ENCODE data around the gene ANOS1.

ANOS1 gene

GRCh38 chrX:8639949-8640475, 91.9 kb downstream of the ANOS1 start:
- no peaks in the 10 kb centered on the region for H3K36me3 ChIP-seq (ENCODE audit: insufficient read depth, low read length)
- H2AFZ ChIP-seq (ENCODE audit: low read depth, low read length) = no peak overlapping the region

GRCh38 chrX:8636497-8636896, 95.4 kb downstream of the ANOS1 start:
- Histone ChIP-seq H3K27me3 (ENCODE audit: insufficient read depth, low read length) (peaks cover 6% of the 10 kb centered on the region), H3K36me3 (ENCODE audit: insufficient read depth, low read length) (no peaks in the 10 kb centered on the region), H2AFZ (ENCODE audit: low read depth, low read length) (no peak overlapping the region), H3K9me3 (ENCODE audit: low read length) (no peaks in the 10 kb centered on the region), H3K4me3 (ENCODE audit: low read length) (no peak overlapping the region), H3K4me1 (ENCODE audit: insufficient read depth, low read length) (peaks cover 7% of the 10 kb centered on the region)

More at GRCh38 chrX:8639949-8640475, 91.9 kb downstream of the ANOS1 start:
- H3K4me3 ChIP-seq (ENCODE audit: low read length) = no peak overlapping the region
- peaks cover 7% of the 10 kb centered on the region for H3K4me1 ChIP-seq (ENCODE audit: insufficient read depth, low read length)
- no peaks in the 10 kb centered on the region for H3K9me3 ChIP-seq (ENCODE audit: low read length)
- peaks cover 6% of the 10 kb centered on the region for H3K27me3 ChIP-seq (ENCODE audit: insufficient read depth, low read length)

GRCh38 chrX:8635812-8636211, 96.1 kb downstream of the ANOS1 start:
- H3K27me3 ChIP-seq (ENCODE audit: insufficient read depth, low read length) = peaks cover 6% of the 10 kb centered on the region

GRCh38 chrX:8632924-8633323, 99.0 kb downstream of the ANOS1 start:
- Histone ChIP-seq H3K9me3 (ENCODE audit: low read length) (no peaks in the 10 kb centered on the region), H3K4me3 (ENCODE audit: low read length) (no peak overlapping the region), H3K4me1 (ENCODE audit: insufficient read depth, low read length) (peaks cover 3% of the 10 kb centered on the region), H3K36me3 (ENCODE audit: insufficient read depth, low read length) (no peaks in the 10 kb centered on the region), H2AFZ (ENCODE audit: low read depth, low read length) (no peak overlapping the region), H3K27me3 (ENCODE audit: insufficient read depth, low read length) (no peaks in the 10 kb centered on the region)

More at GRCh38 chrX:8635812-8636211, 96.1 kb downstream of the ANOS1 start:
- no peak overlapping the region for H3K4me3 ChIP-seq (ENCODE audit: low read length)
- no peak overlapping the region for H2AFZ ChIP-seq (ENCODE audit: low read depth, low read length)
- H3K9me3 ChIP-seq (ENCODE audit: low read length) = no peaks in the 10 kb centered on the region
- peaks cover 7% of the 10 kb centered on the region for H3K4me1 ChIP-seq (ENCODE audit: insufficient read depth, low read length)
- H3K36me3 ChIP-seq (ENCODE audit: insufficient read depth, low read length) = no peaks in the 10 kb centered on the region

GRCh38 chrX:8629871-8630270, 102.1 kb downstream of the ANOS1 start:
- Histone ChIP-seq H3K36me3 (ENCODE audit: insufficient read depth, low read length) (no peaks in the 10 kb centered on the region), H2AFZ (ENCODE audit: low read depth, low read length) (no peak overlapping the region), H3K4me3 (ENCODE audit: low read length) (no peak overlapping the region), H3K9me3 (ENCODE audit: low read length) (no peaks in the 10 kb centered on the region), H3K27me3 (ENCODE audit: insufficient read depth, low read length) (no peaks in the 10 kb centered on the region), H3K4me1 (ENCODE audit: insufficient read depth, low read length) (no peaks in the 10 kb centered on the region)

- no peaks in the 10 kb centered on the region for H3K9me3 ChIP-seq (ENCODE audit: low read length)
- H3K27me3 ChIP-seq (ENCODE audit: insufficient read depth, low read length) = no peaks in the 10 kb centered on the region
- H2AFZ ChIP-seq (ENCODE audit: low read depth, low read length) = no peak overlapping the region
- no peaks in the 10 kb centered on the region for H3K4me1 ChIP-seq (ENCODE audit: insufficient read depth, low read length)
- H3K36me3 ChIP-seq (ENCODE audit: insufficient read depth, low read length) = no peaks in the 10 kb centered on the region
- no peak overlapping the region for H3K4me3 ChIP-seq (ENCODE audit: low read length)
Observed at GRCh38 chrX:8627796-8628195, 104.1 kb downstream of the ANOS1 start.

GRCh38 chrX:8607326-8607725, 124.6 kb downstream of the ANOS1 start:
- no peaks in the 10 kb centered on the region for H3K36me3 ChIP-seq (ENCODE audit: insufficient read depth, low read length)
- no peak overlapping the region for H3K4me3 ChIP-seq (ENCODE audit: low read length)
- H3K4me1 ChIP-seq (ENCODE audit: insufficient read depth, low read length) = no peaks in the 10 kb centered on the region
- no peaks in the 10 kb centered on the region for H3K27me3 ChIP-seq (ENCODE audit: insufficient read depth, low read length)
- no peak overlapping the region for H2AFZ ChIP-seq (ENCODE audit: low read depth, low read length)
- no peaks in the 10 kb centered on the region for H3K9me3 ChIP-seq (ENCODE audit: low read length)

GRCh38 chrX:8604131-8604530, 127.8 kb downstream of the ANOS1 start:
- no peak overlapping the region for H3K4me3 ChIP-seq (ENCODE audit: low read length)
- H2AFZ ChIP-seq (ENCODE audit: low read depth, low read length) = no peak overlapping the region
- H3K4me1 ChIP-seq (ENCODE audit: insufficient read depth, low read length) = no peaks in the 10 kb centered on the region
- no peaks in the 10 kb centered on the region for H3K9me3 ChIP-seq (ENCODE audit: low read length)
- H3K27me3 ChIP-seq (ENCODE audit: insufficient read depth, low read length) = no peaks in the 10 kb centered on the region
- H3K36me3 ChIP-seq (ENCODE audit: insufficient read depth, low read length) = no peaks in the 10 kb centered on the region

- Histone ChIP-seq H3K9me3 (ENCODE audit: low read length) (no peaks in the 10 kb centered on the region), H3K27me3 (ENCODE audit: insufficient read depth, low read length) (no peaks in the 10 kb centered on the region), H3K36me3 (ENCODE audit: insufficient read depth, low read length) (no peaks in the 10 kb centered on the region)
Observed at GRCh38 chrX:8591501-8591900, 140.4 kb downstream of the ANOS1 start.

GRCh38 chrX:8586953-8587352, 145.0 kb downstream of the ANOS1 start:
- no peaks in the 10 kb centered on the region for H3K9me3 ChIP-seq (ENCODE audit: low read length)
- no peak overlapping the region for H2AFZ ChIP-seq (ENCODE audit: low read depth, low read length)
- no peaks in the 10 kb centered on the region for H3K27me3 ChIP-seq (ENCODE audit: insufficient read depth, low read length)
- peaks cover 3% of the 10 kb centered on the region for H3K4me1 ChIP-seq (ENCODE audit: insufficient read depth, low read length)
- no peak overlapping the region for H3K4me3 ChIP-seq (ENCODE audit: low read length)
- H3K36me3 ChIP-seq (ENCODE audit: insufficient read depth, low read length) = no peaks in the 10 kb centered on the region

More at GRCh38 chrX:8591501-8591900, 140.4 kb downstream of the ANOS1 start:
- Histone ChIP-seq H2AFZ (ENCODE audit: low read depth, low read length) (no peak overlapping the region), H3K4me1 (ENCODE audit: insufficient read depth, low read length) (peaks cover 3% of the 10 kb centered on the region), H3K4me3 (ENCODE audit: low read length) (no peak overlapping the region)

- Histone ChIP-seq H3K4me1 (ENCODE audit: insufficient read depth, low read length) (no peaks in the 10 kb centered on the region), H2AFZ (ENCODE audit: low read depth, low read length) (no peak overlapping the region), H3K27me3 (ENCODE audit: insufficient read depth, low read length) (no peaks in the 10 kb centered on the region)
Observed at GRCh38 chrX:8579602-8580001, 152.3 kb downstream of the ANOS1 start.

GRCh38 chrX:8576821-8577220, 155.1 kb downstream of the ANOS1 start:
- Histone ChIP-seq H3K4me1 (ENCODE audit: insufficient read depth, low read length) (no peaks in the 10 kb centered on the region), H3K27me3 (ENCODE audit: insufficient read depth, low read length) (no peaks in the 10 kb centered on the region), H3K9me3 (ENCODE audit: low read length) (no peaks in the 10 kb centered on the region), H2AFZ (ENCODE audit: low read depth, low read length) (no peak overlapping the region), H3K4me3 (ENCODE audit: low read length) (no peak overlapping the region), H3K36me3 (ENCODE audit: insufficient read depth, low read length) (no peaks in the 10 kb centered on the region)

More at GRCh38 chrX:8579602-8580001, 152.3 kb downstream of the ANOS1 start:
- H3K4me3 ChIP-seq (ENCODE audit: low read length) = no peak overlapping the region
- H3K36me3 ChIP-seq (ENCODE audit: insufficient read depth, low read length) = no peaks in the 10 kb centered on the region
- H3K9me3 ChIP-seq (ENCODE audit: low read length) = no peaks in the 10 kb centered on the region

- no peaks in the 10 kb centered on the region for H3K4me1 ChIP-seq (ENCODE audit: insufficient read depth, low read length)
- no peaks in the 10 kb centered on the region for H3K27me3 ChIP-seq (ENCODE audit: insufficient read depth, low read length)
- H2AFZ ChIP-seq (ENCODE audit: low read depth, low read length) = no peak overlapping the region
- H3K4me3 ChIP-seq (ENCODE audit: low read length) = no peak overlapping the region
- H3K9me3 ChIP-seq (ENCODE audit: low read length) = no peaks in the 10 kb centered on the region
- no peaks in the 10 kb centered on the region for H3K36me3 ChIP-seq (ENCODE audit: insufficient read depth, low read length)
Observed at GRCh38 chrX:8565729-8566128, 166.2 kb downstream of the ANOS1 start.

GRCh38 chrX:8548446-8548845, 183.5 kb downstream of the ANOS1 start:
- Histone ChIP-seq H2AFZ (ENCODE audit: low read depth, low read length) (no peak overlapping the region), H3K36me3 (ENCODE audit: insufficient read depth, low read length) (no peaks in the 10 kb centered on the region), H3K27me3 (ENCODE audit: insufficient read depth, low read length) (peaks cover 2% of the 10 kb centered on the region), H3K4me3 (ENCODE audit: low read length) (no peak overlapping the region), H3K4me1 (ENCODE audit: insufficient read depth, low read length) (no peaks in the 10 kb centered on the region), H3K9me3 (ENCODE audit: low read length) (no peaks in the 10 kb centered on the region)
